Osteoblast (primary cell): ENCODE data around the gene CCDC43. TPM values are rescaled to one million over a fixed set of nuclear protein-coding genes. Genes with fewer than 3 reads are reported as not detected.
"Not testable (repeated sequence)": the region's sequence is repeated elsewhere in the genome, so short reads cannot be mapped to it uniquely, and the experiment has no call there.

Experiments
- DNase-seq: peaks from one replicate; pipeline ENCODE4 v3.0.0; 2011; ENCODE audit warnings: low spot score, mixed read lengths; ENCODE audit not compliant: insufficient read length; ENCODE audit errors: missing footprints
- H2AFZ ChIP-seq: 2 replicates; pipeline ENCODE4 v1.6.0; 2011; ENCODE audit warnings: mild to moderate bottlenecking, low read length
- H3K27ac ChIP-seq: 2 replicates; pipeline ENCODE4 v1.5.1; 2011; ENCODE audit warnings: mild to moderate bottlenecking, low read depth, low read length, moderate library complexity
- H3K27me3 ChIP-seq: 2 replicates; pipeline ENCODE4 v1.6.0; 2012; ENCODE audit warnings: mild to moderate bottlenecking, control low read depth, inconsistent platforms, low read length, moderate library complexity; ENCODE audit not compliant: insufficient read depth
- H3K36me3 ChIP-seq: 2 replicates; pipeline ENCODE4 v1.5.1; 2011; ENCODE audit warnings: mild to moderate bottlenecking, low read length, control low read depth, moderate library complexity; ENCODE audit not compliant: insufficient read depth
- H3K4me1 ChIP-seq: 2 replicates; pipeline ENCODE4 v1.5.1; 2011; ENCODE audit warnings: mild to moderate bottlenecking, low read length, control low read depth, moderate library complexity; ENCODE audit not compliant: insufficient read depth
- H3K4me2 ChIP-seq: 2 replicates; pipeline ENCODE4 v1.6.0; 2011; ENCODE audit warnings: mild to moderate bottlenecking, low read length; ENCODE audit not compliant: insufficient read depth
- H3K4me3 ChIP-seq: fragments of 200-600 bp; sonication (generic); 3 replicates; pipeline ENCODE4 v1.5.1; 2012; ENCODE audit warnings: mild to moderate bottlenecking, low read length, inconsistent platforms; ENCODE audit not compliant: insufficient read depth
- H3K79me2 ChIP-seq: 2 replicates; pipeline ENCODE4 v1.6.0; 2012; ENCODE audit warnings: mild to moderate bottlenecking, low read length, control low read depth, inconsistent platforms; ENCODE audit not compliant: insufficient read depth
- H3K9me3 ChIP-seq: 2 replicates; pipeline ENCODE4 v1.5.1; 2011; ENCODE audit warnings: low read depth, low read length, control low read depth
- H4K20me1 ChIP-seq: 2 replicates; pipeline ENCODE4 v1.6.0; 2012; ENCODE audit warnings: mild to moderate bottlenecking, low read length, control low read depth; ENCODE audit not compliant: insufficient read depth
- total RNA-seq: library from RNA; depleted of rRNA; stranded (reverse); fragments of >200 nt; gene quantifications from 2 replicates; pipeline ENCODE4 v1.2.3, GENCODE V29; 2012
- TF ChIP-seq, protein P1 (sequence below): IDR thresholded peaks from 2 replicates; pipeline ENCODE4 v1.5.1; 2011; ENCODE audit warnings: mild to moderate bottlenecking, low read depth, low read length, moderate library complexity; ENCODE audit errors: extremely low read depth

Gene CCDC43
- total RNA-seq, 1 donor = 36.6 TPM

- Histone ChIP-seq H3K36me3 (peaks cover 16% of the 10 kb centered on the region), H3K9me3 (no peaks in the 10 kb centered on the region)
Observed at GRCh38 chr17:44719444-44719843, 29.9 kb upstream of the CCDC43 start.

GRCh38 chr17:44708401-44709263 lies 19.1 kb upstream of the CCDC43 start, which contains the start of gene DBF4B:
DBF4B (plus strand) TSS chr17:44708665; CDS start chr17:44708821, 156 bp downstream.
- Histone ChIP-seq H3K27me3 (no peaks in the 10 kb centered on the region), H2AFZ (peak within 1 kb of the TSS; percentile 96), H3K4me3 (peak within 1 kb of the TSS; percentile 100), H4K20me1 (no peaks in the 10 kb centered on the region), H3K27ac (peak within 1 kb of the TSS; percentile 71), H3K4me1 (peaks cover 4% of the 10 kb centered on the region), H3K9me3 (no peaks in the 10 kb centered on the region), H3K36me3 (peaks cover 4% of the 10 kb centered on the region), H3K79me2 (peaks cover 24% of the 10 kb centered on the region), H3K4me2 (peak within 1 kb of the TSS; percentile 94)
- peak; percentile 94 for DNase-seq
- TF ChIP-seq, protein P1, sequence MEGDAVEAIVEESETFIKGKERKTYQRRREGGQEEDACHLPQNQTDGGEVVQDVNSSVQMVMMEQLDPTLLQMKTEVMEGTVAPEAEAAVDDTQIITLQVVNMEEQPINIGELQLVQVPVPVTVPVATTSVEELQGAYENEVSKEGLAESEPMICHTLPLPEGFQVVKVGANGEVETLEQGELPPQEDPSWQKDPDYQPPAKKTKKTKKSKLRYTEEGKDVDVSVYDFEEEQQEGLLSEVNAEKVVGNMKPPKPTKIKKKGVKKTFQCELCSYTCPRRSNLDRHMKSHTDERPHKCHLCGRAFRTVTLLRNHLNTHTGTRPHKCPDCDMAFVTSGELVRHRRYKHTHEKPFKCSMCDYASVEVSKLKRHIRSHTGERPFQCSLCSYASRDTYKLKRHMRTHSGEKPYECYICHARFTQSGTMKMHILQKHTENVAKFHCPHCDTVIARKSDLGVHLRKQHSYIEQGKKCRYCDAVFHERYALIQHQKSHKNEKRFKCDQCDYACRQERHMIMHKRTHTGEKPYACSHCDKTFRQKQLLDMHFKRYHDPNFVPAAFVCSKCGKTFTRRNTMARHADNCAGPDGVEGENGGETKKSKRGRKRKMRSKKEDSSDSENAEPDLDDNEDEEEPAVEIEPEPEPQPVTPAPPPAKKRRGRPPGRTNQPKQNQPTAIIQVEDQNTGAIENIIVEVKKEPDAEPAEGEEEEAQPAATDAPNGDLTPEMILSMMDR = no peak

More at GRCh38 chr17:44719444-44719843, 29.9 kb upstream of the CCDC43 start:
- H3K4me3 ChIP-seq = no peak overlapping the region
- no peak for DNase-seq
- H2AFZ ChIP-seq = no peak overlapping the region
- H3K79me2 ChIP-seq = no peaks in the 10 kb centered on the region
- H3K4me1 ChIP-seq = no peaks in the 10 kb centered on the region
- H3K27me3 ChIP-seq = no peaks in the 10 kb centered on the region
- no peak overlapping the region for H3K27ac ChIP-seq
- TF ChIP-seq, protein P1 = no peak
- H3K4me2 ChIP-seq = no peak overlapping the region
- no peaks in the 10 kb centered on the region for H4K20me1 ChIP-seq

GRCh38 chr17:44707755-44708400 lies 18.3 kb upstream of the CCDC43 start:
- H4K20me1 ChIP-seq = no peaks in the 10 kb centered on the region
- H3K36me3 ChIP-seq = no peaks in the 10 kb centered on the region
- peaks cover 4% of the 10 kb centered on the region for H3K4me1 ChIP-seq
- DNase-seq = no peak
- H3K27me3 ChIP-seq = no peaks in the 10 kb centered on the region
- H3K27ac ChIP-seq = peak overlapping the region; percentile 71
- peak overlapping the region; percentile 96 for H2AFZ ChIP-seq
- peak overlapping the region; percentile 94 for H3K4me2 ChIP-seq
- H3K79me2 ChIP-seq = peaks cover 21% of the 10 kb centered on the region
- TF ChIP-seq, protein P1 = no peak
- no peaks in the 10 kb centered on the region for H3K9me3 ChIP-seq
- peak overlapping the region; percentile 100 for H3K4me3 ChIP-seq

DNA sequence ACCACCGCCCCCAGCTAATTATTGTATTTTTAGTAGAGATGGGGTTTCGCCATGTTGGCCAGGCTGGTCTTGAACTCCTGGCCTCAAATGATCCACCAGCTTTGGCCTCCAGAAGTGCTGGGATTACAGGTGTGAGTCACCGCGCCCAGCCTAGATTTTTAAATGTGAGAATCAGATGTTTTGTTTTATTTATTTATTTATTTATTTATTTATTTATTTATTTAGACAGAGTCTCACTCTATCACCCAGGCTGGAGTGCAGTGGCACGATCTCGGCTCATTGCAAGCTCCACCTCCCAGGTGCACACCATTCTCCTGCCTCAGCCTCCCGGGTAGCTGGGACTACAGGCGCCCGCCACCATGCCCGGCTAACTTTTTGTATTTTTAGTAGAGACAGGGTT lies 10.7 kb upstream of the CCDC43 start:
- not testable (repeated sequence) for H3K27ac ChIP-seq, H3K4me3 ChIP-seq, DNase-seq, H2AFZ ChIP-seq, H3K9me3 ChIP-seq, H3K27me3 ChIP-seq, H3K36me3 ChIP-seq, H3K4me1 ChIP-seq, H3K4me2 ChIP-seq, H3K79me2 ChIP-seq, H4K20me1 ChIP-seq
